NAMALWA (cell line): ENCODE data around the gene ANKH.
"Not testable (repeated sequence)": the region's sequence is repeated elsewhere in the genome, so short reads cannot be mapped to it uniquely, and the experiment has no call there.

Experiments used
- DNase-seq: peaks from one replicate; pipeline ENCODE4 v3.0.0-alpha.2; 2015; ENCODE audit warnings: low spot score

Gene ANKH

GRCh38 chr5:14854799-14855198, 16.8 kb downstream of the ANKH start:
- DNase-seq: no peak

- DNase-seq: no peak
Measured at GRCh38 chr5:14853685-14854084, 17.9 kb downstream of the ANKH start.

GRCh38 chr5:14852779-14853178, 18.8 kb downstream of the ANKH start:
- no peak for DNase-seq

- no peak for DNase-seq
Measured at GRCh38 chr5:14851999-14852526, 19.5 kb downstream of the ANKH start.

GRCh38 chr5:14851597-14851996, 20.0 kb downstream of the ANKH start:
- DNase-seq: peak; percentile 13

GRCh38 chr5:14851050-14851419, 20.5 kb downstream of the ANKH start:
- DNase-seq: no peak

GRCh38 chr5:14850419-14851049, 21.0 kb downstream of the ANKH start:
- DNase-seq: no peak

- no peak for DNase-seq
Measured at GRCh38 chr5:14849516-14850294, 21.9 kb downstream of the ANKH start.

GRCh38 chr5:14848942-14849341, 22.6 kb downstream of the ANKH start:
- DNase-seq: not testable (repeated sequence)

GRCh38 chr5:14848385-14848784, 23.2 kb downstream of the ANKH start:
- no peak for DNase-seq

- DNase-seq: no peak
Measured at GRCh38 chr5:14847471-14847870, 24.1 kb downstream of the ANKH start.

GRCh38 chr5:14842117-14842516, 29.5 kb downstream of the ANKH start:
- DNase-seq: no peak

- no peak for DNase-seq
Measured at GRCh38 chr5:14840624-14841023, 31.0 kb downstream of the ANKH start.

- no peak for DNase-seq
Measured at GRCh38 chr5:14838396-14839319, 32.9 kb downstream of the ANKH start.

- DNase-seq: not testable (repeated sequence)
Measured at GRCh38 chr5:14837423-14838122, 34.0 kb downstream of the ANKH start.

GRCh38 chr5:14834584-14835550, 36.7 kb downstream of the ANKH start:
- DNase-seq: no peak

GRCh38 chr5:14834062-14834461, 37.5 kb downstream of the ANKH start:
- no peak for DNase-seq

GRCh38 chr5:14831006-14831338, 40.6 kb downstream of the ANKH start:
- DNase-seq: no peak

GRCh38 chr5:14830210-14831005, 41.2 kb downstream of the ANKH start:
- no peak for DNase-seq

GRCh38 chr5:14829396-14829795, 42.2 kb downstream of the ANKH start:
- DNase-seq: no peak
